ENCODE results near the gene PIRT.
"Not testable (repeated sequence)": the region's sequence is repeated elsewhere in the genome, so short reads cannot be mapped to it uniquely, and the experiment has no call there.

The PIRT gene

DNA sequence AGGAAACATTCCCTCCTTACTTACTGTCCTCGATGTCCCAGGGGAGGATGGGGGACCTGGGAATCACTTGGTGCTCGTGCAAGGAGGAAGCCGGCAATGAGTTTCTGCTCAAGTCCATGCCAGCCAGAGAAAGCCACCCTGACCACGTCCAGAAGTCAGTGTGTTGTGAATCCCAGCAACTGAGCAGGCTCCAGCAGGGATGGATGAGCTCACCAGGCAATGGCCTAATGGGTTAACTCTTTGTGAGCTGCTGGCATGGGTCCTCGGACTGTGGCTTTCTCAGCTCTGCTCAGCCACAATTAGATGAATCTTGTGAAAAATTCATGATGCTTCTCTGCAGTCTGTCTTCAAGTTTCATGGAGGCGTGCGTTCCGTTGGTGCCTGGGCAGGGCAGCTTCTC lies at the start of gene PIRT:
Gene PIRT, minus strand, starts transcription at position 167 of the 400 bp plus-strand sequence. CDS start 12,442 bp downstream, outside the sequence.
- DNase-seq, result no peak

DNA sequence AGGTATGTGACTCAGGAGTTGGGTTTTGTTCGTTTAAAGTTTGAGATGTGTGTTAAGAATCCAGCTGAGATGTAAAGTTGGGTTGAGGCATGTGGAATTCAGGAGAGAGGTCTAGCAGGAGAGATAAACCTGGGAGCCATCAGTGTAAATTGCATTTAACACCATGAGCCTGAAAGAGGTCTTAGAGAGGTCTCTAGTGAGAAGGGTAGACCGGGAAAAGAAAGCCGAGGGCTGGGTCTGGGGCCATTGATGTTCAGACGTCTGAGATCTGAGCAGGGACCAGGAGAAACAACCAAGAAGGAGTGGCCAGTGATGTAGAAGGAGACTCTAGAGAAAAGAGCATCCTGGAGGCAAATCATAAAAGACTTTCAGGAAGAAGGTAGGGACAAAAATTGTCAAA lies 44.1 kb upstream of the PIRT start:
- no peak for DNase-seq

DNA sequence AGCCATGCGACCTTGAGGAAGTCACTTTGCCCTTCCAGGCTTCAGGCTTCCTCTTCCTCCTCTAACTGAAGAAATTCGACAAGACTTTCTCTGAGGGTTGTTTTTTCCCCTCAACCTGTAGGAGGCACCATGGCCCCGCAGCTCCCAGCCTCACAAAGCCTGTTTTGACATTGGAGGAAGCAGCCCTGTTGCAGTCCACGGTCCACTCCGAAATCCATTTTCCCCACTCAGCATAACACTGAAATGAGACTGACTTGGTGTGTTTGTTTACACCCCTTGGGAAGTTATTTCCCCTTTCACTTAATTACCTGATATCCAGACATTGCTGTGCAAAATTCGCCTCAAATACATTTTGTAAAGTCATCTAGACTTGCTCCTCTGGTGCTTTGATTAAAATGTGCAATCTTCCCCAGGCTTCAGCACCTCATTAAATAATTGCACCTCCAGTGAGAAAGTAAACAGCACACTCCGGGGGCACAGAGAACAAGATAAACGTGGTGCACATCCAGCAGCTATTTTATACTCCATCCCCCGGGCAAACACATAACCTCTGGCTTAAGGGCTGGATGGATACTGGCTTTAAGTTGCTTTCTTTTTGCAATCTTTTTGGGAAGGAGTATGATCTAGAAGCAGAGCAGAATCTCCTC lies 41.4 kb upstream of the PIRT start:
- no peak for DNase-seq

DNA sequence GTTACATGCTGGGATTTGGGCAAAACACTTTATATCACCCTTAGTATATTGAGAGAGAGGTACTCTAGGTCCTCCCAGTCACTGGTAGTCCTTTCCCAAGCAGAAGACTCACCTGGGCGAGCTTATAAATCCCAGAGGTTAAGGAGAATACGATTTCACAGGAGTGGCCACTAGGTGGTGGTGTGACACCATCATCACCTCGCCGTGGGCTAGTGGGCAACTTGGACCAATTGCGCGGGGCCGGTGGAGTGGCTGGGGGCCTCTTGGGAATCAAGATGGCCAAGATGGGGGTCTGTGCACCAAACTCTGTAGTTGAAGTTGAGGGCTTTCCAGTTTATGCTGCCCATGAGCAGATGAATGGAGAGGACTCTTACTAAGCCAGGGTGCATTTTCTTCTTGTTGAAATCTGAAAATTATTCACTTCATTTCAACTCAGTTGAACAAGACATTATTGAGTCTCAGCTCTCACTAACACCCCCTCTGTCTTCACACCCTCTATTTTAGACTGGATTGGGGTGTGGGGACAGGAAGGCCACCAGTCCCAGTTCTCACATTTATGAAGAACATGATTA lies 38.2 kb upstream of the PIRT start:
- peak; percentile 20 for DNase-seq

DNA sequence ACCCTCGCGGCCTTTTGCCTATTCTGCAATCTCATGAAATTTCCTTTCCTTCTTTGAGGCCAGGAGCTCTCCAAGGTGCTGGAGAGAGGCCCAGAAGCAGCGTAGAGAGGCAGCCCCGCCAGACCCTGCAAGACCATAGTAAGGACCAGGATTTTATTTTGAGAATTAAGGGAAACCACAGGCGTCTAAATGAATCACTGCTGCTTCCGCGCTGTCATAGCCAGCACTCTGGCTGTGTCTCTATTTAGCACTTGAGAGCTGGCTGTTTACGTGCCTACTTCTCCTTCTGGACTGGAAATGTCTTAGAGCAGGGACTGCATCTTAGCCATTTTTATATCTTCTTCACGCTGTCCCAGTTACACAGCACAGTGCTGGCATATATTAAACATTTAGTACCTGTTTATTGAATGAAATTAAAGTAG lies 37.6 kb upstream of the PIRT start:
- DNase-seq, result no peak

DNA sequence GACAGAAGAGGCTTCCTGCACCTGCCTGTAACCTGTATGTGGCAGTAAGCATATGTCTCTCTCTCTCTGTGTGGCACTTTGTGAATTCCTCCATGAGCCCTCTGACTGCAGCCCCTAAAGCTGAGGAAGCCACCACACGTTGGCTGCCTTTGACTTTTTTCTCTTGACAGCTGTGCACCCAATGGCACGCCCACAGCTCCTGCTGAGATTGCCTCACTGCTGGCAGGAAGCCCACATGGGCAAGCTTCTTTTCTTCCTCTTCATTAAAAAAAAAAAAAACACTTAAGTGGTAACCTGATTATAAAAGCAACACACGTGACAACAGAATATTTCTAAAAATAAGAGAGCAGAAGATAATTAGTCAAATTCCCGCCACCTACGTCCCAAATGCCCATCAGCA lies 34.0 kb upstream of the PIRT start:
- peak; percentile 60 for DNase-seq

DNA sequence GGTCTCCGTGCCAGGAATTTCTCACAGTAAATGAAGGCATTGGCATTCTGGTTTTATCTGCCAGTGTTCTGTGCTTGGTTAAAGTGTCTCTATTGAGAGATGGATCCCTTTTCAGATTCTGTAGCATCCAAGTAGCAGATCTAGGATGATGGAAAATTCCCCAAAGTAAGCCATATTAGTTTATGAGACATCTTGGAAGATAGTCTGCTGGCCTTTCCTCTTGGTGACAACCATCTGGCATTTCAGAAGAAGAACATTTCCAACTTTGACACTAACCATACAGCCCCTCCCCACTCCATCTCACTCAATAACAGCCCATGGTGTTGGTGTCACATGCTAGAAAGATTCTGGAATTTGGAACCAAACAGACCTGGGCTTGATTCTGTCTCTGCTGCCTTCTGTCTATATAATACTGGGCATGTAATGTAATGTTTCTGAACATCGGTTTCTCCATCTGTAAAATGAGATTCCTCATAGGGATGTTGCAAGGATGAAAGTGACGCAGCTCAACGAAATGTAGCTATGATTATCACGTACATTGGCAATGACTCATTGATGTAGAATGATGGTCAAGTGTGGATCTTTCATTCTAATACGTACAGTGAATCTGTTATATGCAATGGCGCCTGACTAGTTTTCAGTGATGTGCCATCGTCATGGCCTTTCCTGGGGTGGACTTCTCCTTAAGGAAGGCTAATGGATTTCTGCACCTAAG lies 32.6 kb upstream of the PIRT start:
- DNase-seq, result no peak

DNA sequence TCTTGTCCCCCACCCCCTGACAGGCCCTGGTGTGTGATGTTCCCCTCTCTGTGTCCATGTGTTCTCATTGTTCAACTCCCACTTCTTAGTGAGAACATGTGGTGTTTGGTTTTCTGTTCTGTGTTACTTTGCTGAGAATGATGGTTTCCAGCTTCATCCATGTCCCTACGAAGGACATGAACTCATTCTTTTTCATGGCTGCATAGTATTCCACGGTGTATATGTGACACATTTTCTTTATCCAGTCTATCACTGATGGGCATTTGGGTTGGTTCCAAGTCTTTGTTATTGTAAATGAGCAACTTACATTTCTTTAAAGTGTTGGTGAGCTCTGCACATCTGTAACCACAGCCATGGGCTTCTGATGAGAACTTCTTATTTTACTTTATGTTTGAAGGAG lies 30.9 kb upstream of the PIRT start:
- DNase-seq, result not testable (repeated sequence)

DNA sequence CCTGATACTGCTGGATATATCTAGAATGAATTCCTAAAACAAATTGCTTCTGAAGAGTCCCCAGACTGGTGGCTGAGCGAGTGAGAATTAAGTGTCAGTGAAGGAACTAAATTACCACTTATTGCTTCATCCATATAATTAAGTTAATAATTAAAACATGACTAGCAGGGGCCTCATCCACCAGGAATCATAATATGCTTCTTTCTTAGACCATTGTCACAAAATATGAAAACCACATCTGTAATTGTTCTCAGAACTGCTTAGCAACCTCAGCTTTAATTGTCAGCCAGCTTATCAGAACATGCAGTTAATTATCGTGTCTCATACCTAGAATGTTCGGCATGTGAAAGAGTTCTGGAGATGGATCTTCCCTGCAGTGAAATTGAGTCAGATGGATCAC lies 21.2 kb upstream of the PIRT start:
- no peak for DNase-seq

DNA sequence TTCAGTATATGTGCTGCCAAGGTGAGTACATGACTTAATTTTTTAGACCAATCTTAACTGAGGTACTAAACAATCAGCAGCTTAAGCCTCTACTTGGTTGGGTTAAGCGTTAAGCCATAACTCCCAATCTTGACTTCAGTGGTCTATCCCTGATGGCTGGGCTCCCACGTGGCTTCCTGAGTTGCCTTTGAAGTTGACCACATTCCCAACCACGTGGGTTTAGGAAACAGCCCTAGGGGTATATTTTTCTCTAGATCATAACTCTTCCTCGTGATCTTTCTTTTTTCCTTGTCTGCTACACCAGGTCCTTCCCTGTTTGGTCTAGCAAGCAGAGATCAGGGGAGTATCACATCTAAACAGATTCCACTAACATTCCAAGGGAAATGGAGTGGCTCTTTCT lies 20.1 kb upstream of the PIRT start:
- DNase-seq, result no peak

DNA sequence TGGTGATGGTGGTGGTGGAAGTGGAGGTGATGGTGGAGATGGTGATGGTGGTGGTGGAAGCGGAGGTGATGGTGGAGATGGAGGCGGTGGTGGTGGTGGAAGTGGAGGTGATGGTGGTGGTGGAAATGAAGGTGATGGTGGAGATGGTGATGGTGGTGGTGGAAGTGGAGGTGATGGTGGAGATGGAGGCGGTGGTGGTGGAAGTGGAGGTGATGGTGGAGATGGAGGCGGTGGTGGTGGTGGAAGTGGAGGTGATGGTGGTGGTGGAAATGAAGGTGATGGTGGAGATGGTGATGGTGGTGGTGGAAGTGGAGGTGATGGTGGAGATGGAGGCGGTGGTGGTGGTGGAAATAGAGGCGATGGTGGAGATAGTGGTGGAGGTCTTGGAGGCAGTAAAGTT lies 8.7 kb upstream of the PIRT start:
- not testable (repeated sequence) for DNase-seq

DNA sequence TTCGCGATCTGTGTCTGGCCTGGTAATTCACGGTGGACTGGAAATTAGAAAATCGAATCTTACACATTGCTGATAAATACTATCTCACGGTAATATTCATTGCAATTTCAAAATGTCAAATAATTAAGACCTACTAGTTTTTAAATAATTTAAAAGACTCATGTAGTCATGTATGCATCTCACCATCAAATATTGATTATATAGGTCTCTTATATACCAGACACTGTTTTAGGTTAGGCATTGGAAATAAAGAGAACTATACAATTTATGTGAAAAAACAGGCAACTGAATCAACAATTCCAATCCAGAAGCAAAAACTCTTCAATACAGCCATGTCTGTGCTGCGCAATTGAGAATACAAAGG lies 7.5 kb upstream of the PIRT start:
- no peak for DNase-seq

DNA sequence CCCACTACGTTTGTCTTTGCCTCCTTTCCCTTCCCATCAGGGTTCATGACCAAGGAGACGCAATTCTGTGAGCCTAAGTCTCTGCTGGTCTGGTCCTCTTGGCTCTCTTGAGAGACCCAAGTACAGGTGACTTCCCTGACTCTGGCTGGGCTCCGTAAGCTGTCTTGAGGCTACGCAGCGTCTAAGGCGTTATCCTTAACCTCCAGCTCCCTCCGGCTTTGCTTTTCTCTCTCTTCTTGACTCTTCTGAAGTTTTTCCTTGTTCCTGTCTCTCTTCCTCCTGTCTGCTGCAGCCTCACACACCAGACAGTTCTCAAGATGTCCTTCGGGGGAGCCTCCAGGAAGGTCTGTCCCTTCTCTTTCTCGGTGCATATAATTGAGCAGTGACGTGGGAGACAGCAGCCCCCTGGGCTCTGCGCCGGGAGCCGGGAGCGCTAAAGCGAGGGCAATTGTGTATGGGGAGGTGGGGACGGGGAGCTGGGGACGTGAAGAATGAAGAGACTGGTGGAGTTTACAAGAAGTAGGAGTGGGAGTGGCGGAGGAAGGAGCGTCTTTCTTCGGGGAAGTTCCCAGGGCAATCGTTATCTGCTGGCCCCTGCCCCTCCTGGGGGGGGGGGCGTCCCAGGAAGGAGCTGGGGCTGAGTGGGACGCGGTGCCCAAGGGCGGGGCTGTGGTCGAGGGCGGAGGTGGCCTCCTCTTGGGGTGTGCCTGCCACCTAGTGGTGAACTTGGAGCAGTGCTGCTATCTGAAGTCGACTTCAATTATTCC lies 6.9 kb upstream of the PIRT start:
- peak; percentile 48 for DNase-seq

DNA sequence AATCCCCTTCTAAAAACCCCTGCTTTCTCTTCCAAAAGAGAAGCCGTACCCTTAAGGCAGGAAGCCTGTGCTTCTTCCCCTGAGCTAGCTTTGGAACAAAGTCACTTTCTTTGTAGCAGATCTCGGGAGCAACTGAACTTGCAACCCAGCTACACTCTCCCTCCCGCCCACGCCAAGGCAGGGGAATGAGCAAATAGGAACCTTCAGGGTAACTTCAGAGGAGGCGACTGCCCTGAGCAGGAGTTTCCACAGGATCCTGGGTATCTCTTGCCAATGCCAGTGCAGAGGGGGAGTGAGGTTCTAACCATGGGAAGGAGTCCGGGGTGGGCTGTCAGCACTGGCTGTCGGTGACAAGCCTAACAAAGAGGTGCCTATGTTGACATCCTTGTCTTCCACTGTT lies 5.9 kb upstream of the PIRT start:
- no peak for DNase-seq

DNA sequence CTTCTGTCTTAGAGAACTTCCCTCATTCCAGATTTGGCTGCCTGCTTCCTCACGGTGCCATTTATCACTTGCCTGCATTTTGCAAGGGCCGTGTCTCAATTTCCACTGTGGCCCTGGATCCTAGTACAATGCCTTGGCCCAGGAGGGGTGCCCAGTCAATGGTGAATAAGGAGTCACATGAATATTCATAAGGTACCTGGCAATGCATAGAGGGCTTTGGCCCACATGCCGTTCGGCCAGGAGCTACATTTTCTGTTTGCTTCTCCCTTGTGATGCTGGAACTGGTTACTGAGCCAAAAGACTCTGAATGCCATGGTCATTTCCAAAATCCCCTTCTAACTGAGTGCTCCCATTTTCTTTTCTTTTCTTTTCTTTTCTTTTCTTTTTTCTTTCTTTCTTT lies 4.8 kb upstream of the PIRT start:
- DNase-seq, result no peak

DNA sequence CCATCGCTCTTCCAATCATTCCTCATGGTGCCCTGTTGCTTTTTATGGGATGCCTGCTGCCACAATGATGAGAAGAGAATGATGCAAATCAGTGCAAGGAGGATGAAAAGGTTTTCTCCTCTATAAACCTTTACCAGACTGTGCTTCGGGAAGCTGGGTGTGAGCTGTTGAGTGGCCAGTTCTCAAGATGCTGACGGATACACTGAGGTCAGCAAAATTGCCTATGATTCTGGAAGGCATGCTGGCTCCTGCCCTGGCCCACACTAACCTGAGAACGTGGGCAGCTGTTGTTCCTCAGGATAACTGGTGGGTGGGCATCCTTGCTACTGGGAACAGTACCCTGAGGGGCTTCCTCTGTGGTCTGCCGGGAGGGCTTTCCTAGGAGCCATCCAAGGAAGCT lies 795 bp upstream of the PIRT start:
- DNase-seq, result no peak

DNA sequence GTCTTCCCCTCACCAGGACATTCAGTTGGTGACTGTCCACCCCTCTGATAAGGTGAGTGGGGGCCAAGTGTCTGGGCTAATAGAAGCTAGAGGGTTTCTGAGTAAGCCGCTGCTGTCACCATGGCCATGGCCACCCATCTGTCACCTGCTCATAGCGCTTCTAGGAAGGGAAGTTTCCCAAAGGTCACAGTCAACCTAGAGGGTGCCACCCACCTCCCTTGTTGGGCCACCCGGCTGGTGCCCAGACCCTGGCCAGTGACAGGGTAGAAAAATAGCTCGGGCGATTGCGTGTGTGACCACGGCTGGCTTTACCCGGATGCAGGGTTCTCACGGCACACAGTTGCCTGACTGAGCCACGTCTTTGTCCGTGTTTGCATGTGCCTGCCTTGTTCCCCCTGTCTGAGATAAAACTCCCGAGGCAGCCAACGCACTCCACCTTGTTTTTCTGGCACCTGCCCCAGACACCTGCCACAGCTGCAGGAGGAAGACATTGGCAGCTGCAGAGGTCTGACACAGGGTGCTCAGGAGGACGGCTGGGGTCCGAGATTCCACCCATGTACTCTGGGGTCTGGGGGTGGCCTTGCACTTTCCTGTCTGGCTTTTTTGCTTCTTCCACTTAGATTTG lies 809 bp downstream of the PIRT start:
- DNase-seq, result no peak

DNA sequence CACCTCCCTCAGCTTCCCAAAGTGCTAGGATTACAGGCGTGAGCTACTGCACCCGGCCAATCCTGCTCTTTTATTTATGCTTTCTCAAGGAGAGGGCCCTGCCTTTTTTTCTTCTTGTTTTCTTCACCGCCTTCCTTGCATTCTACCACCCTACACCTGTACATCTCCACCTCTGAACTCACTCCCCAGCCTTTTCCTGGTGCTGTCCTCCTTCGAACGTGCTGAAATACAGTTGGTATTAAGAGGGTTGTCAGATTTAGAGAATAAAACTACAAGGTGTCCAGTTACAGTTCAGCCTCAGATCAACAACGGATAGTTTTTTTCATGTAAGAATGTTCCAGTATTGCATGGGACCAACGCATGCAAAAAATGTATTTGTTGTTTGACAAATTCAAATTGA lies 1.7 kb downstream of the PIRT start:
- no peak for DNase-seq

DNA sequence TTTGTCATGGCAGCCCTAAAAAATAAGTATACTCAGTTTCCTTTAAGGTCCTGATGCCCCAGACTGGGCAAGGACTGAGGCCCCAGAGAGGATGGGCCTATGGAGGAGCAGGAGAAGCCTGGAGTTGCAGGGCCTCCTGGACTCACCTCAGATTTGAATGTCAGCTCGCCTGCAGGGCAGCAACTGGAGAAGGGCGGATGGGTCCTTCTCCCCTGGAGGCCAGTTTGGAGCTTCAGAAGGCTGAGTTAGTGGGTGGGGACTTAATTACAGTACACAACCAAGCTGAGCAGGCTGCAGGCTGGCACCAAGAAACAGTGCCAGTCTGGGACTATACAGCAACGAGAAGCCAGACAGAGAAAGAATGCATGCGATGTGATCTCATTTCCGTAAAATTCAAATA lies 6.2 kb downstream of the PIRT start:
- DNase-seq, result no peak

DNA sequence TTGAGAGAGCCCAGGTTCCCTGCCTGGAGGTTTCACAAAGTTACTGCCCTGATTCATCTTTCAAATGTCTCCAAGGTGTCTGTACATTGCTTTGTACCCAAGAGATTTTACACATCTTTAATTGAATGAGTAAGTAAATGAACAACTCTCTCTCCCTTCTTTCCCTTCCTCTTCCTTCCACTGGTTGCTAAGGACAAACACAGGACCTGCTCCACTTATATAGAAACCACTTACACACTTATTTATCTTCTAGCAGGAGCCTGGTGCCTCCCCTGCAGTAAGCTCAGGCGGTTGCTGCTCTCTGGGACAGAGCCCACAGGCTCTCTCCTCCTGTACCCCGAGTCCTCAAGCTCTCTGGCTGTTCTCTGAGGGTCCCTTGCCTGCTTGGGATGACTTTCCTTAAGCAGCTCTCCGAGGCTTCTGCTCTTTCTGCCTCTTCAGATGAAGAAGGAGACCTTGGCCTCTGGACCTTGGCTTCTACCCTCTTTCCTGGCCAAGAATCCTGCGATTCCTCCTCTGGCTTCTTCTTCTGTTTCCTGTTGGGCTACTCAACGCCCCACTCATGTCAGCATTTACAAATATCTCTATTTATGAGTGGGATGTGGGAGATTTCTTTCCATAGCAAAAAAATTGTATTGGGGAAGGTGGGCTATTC lies 9.9 kb downstream of the PIRT start:
- no peak for DNase-seq

DNA sequence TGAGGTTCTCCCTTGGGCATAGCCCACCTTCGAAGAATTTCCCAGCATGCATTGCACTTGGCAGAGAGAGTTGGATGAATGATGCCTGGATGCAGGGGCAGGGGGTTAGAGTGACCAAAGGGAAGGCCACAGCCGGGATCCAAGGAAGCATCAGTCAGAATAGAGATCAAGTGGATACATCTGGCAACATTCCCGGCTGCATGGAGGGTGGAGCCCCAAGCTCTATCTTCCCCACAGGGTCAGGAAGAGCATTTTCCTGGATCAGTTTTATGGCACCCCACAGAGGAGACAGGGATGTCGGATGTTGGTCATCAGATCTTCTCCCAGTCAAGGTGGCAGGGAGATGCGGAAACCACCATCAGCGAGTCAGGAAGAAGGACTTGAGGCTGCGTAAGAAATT lies 13.0 kb downstream of the PIRT start:
- DNase-seq, result no peak

DNA sequence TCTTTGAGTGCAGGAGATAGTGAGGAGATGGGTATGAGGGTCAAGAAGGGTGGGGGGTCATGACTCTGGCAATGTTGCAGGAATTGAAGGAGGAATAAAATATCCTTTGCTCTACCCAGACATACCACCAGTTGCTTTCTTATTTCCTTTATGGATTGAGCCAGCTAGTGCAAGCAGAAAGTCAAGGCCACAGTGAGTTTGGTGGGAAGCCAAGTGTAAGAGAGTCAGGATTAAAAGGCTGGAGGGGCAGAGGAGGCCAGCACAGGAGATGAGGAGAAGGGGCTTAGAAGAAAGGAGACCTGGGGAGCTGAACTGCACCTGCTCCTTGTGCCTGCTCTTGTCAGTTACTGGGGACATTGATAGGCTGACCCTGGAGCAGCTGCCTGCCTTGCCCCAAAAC lies 16.1 kb downstream of the PIRT start:
- no peak for DNase-seq

DNA sequence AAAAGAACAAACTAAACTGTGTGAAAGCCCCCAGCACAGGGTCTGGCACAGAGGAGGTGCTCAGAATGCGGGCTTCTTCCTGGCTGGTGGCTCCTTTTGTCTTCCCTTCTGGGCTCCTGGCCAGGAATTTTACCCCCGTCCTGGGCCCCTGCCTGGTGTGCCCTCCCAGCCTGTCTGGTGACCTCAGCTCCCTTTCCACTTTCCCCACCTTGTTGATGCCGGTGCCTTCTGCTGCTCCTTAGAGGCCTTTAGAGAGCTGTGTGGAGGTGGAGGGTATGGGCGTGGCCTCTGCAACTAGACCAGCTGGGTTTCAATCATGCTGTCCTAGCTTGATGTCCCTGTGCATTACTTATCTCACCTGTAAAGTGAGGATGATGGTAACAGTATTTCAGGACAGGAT lies 16.8 kb downstream of the PIRT start:
- DNase-seq, result peak; percentile 5
